ENCODE results near the gene NRAP.

GRCh38 chr10:113541549-113541927 lies 122.3 kb downstream of the NRAP start:
- TF ChIP-seq CTCF (IDR thresholded peaks at IDR 0.05) (no peak), POLR2A (IDR thresholded peaks at IDR 0.05) (no peak)
